Suppressor macrophage treated with lipopolysaccharide for 1 hour (primary cell): Measurements from ENCODE around the gene SDR39U1.
A peak's percentile ranks its signal among the peaks of the same experiment; 100 is the strongest.

Experiments
- DNase-seq, 3 donors: peaks; one replicate each; pipeline ENCODE4 v3.0.0-alpha.2; 2020 to 2022

The SDR39U1 gene

DNA sequence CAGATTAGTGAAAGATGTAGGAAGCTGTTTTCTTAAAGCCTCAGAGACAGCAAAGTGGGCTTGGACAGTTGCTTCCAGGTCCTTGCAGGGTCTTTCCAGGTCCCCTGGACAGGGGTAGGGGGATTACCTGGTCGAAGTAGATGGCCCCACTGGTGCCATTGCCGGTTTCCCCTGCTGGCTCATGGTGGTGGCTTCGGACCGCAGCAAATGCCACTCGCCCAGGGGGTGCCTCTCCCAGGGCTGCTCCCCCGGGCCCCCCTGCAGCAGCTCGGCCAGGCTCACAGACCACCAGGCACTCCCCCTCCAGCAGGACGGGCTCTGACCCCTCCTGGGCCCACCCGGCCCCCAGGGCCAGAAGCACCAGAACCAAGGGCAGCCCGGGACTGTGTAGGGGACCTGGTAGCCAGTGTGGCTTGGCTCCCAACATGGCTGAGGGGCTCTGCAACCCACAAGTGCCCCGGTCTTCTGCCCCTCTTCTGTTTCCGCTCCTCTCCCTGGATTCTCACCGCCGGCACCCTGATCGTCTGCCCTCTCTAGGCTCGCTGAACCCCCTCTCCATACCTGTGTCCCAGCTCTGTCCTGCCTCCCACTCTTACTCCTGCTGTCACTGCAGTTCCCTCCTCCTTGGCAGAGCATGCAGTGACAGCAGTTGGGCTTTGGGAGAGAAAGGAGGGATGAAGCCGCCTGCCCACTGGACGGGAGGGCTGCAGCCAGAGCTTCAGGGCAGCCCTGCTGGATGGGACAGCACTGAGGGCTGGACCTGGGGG is 13.8 kb downstream of the SDR39U1 start:
- no peak for DNase-seq

DNA sequence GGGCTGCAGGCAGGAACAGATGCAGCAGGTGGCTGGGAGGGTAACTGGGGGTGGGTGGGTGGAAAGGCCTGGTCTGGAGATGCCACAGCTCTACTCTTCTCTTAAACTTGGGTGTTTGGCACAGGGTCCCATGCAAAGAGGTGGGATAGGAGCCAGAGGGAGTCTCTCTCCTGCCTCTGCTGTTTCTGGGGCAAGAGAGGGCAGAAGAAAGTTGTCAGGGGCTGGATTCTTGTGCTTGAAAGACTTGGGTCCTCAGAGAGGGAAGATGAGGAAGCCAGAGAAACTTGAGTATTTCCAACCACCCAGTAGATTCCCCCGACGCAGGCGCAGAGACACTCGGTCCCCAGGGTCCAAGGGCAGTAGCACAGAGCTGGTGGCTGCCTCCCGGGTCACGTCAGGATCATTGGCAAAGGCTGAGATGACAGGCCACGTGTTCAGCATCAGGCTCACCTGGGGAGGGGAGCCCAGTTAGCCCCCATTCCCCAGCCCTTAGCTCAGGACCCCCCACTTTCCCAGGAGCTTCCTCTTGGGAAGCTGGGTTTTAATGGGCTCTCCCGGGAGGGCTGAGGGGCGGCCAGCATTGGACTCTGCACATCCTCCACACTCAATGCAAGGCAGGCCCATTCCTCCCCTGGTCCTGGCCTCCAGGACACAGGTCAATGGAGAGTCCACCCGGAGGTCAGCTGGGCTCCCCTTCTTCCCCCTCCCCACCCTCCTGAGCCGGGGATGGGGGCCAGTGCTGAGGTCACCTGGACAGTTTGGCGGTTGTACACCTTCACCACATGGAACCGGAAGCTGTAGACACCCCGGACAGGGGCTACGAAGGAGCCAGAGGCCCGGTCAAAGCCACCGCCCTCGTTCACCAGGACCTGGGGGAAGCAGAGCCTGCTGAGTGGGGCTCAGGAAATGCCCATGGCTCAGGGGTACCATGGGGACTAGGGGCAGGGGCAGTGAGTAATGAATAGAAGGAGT is 14.8 kb downstream of the SDR39U1 start:
- no peak for DNase-seq

- no peak for DNase-seq
These were observed 15.6 kb downstream of the SDR39U1 start for GRCh38 chr14:24426912-24427536.

DNA sequence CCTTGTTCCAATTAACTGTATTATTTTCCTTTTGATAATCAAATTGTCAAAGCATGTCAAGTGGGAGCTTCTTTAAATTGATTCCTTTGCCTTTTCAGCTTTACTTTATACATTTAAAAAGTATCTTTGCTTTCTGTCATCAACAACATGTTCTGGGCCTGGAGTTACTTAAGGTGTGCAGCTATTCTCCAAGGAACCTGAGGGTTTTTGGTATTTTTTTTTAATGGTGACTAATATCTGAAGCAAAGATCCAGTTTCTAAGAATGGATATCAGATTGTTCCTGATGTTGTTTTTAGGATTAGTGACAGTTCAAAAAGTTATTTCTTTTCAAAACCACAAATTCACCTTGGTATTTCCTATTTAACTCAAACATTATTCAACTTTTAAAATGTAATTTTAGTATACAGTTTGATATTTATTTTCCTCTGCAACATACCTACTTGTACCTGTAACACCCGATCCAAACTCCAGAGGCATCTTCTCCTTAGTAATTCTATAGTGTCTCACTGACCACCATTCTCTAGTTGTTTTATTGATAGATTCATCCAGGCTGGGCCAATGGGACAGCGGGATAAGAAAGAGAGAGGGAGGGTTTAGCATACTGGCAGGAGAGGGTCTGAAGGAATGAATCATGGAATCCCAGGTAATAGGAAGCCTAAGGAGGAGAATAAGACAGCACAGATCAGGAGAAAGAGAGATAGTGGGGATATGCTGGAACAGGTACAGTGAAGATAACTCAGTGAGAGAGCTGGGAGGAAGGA is 16.2 kb downstream of the SDR39U1 start:
- DNase-seq, result no peak

DNA sequence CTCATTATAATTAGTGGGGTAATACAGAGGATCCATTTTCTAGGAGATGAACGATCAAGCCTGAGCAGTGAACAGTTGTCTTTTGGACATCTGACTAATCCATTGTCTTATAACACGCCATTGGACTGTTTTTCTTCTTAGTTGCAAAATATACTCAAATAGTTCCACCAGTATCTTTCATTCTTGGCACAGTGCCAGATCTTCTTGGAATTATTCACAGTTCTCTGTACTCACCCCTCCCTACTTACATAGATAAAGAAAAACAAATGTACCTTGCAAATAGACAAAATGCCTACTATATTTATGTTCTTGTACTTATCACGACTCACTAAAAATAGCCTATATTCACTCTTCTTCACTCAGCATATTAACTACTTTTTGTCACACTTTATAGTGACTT is 16.9 kb downstream of the SDR39U1 start:
- peak; percentile 31 to 58 (median 57) for DNase-seq

GRCh38 chr14:24422694-24423601 is 19.6 kb downstream of the SDR39U1 start:
- no peak for DNase-seq

DNA sequence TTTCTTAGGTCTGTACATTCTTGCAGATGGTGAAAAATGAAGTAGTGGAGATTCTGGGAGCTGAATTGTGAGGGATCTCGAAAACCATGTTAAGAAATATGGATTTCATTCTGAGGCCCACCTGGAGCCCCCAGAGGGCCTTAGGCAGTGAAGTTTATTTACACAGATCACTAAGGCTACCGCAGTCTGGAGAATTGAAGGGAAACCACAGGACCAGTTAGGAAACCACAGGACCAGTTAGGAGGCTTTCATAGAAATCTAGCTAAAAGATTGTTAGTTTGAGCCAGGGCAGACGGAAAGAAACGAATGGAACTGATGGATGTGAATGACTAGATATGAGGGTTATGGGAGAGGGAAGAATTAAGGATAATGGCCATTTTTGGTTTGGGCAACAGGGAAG is 20.3 kb downstream of the SDR39U1 start:
- DNase-seq, result no peak

GRCh38 chr14:24418492-24418873 is 24.1 kb downstream of the SDR39U1 start:
- no peak for DNase-seq

- DNase-seq, result no peak
These were observed 24.6 kb downstream of the SDR39U1 start for GRCh38 chr14:24417832-24418491.

- no peak for DNase-seq
These were observed 25.5 kb downstream of the SDR39U1 start for GRCh38 chr14:24416932-24417619.

DNA sequence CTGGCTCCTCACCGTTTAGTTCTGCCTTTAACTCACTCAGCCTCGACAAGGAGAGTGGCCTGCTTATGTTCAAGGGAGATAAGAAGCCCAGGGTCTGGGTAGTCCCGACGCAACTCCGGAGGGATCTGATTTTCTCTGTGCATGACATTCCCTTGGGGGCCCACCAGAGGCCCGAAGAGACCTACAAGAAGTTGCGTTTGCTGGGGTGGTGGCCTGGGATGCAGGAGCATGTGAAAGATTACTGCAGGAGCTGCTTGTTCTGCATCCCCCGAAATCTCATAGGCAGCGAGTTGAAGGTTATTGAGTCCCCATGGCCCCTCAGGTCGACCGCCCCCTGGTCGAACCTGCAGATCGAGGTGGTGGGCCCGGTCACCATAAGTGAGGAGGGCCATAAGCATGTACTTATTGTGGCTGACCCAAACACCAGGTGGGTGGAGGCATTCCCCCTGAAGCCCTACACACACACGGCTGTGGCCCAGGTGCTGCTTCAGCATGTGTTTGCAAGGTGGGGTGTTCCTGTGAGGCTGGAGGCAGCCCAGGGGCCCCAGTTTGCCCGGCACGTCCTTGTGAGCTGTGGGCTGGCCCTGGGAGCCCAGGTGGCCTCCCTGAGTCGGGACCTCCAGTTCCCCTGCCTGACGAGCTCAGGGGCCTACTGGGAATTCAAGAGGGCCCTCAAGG is 26.2 kb downstream of the SDR39U1 start:
- no peak for DNase-seq

GRCh38 chr14:24415421-24416253 is 26.9 kb downstream of the SDR39U1 start:
- no peak for DNase-seq

GRCh38 chr14:24414732-24415420 is 27.7 kb downstream of the SDR39U1 start:
- DNase-seq, result no peak

DNA sequence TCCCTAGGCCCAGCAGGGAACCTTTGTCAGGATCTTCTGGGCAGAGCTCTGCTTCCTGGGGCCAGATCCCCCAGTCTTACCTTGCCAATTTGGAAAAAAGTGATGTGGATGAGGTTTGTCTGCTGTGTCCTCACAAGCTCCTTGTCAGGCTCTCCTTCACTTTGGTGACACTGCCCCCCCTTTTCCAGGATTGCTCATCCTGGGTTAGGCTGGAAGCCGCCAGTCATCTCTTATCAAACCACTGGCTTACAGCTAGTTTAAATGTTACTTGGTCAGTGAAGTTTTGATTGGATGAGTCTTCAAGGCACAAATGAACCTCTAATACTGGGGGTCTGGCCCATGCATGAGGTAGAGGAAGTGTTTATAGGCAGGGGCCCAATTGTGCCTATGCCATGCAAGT is 28.5 kb downstream of the SDR39U1 start:
- no peak for DNase-seq

GRCh38 chr14:24411443-24412389 is 30.9 kb downstream of the SDR39U1 start:
- DNase-seq, result peak; percentile 67 to 75 (median 75)

DNA sequence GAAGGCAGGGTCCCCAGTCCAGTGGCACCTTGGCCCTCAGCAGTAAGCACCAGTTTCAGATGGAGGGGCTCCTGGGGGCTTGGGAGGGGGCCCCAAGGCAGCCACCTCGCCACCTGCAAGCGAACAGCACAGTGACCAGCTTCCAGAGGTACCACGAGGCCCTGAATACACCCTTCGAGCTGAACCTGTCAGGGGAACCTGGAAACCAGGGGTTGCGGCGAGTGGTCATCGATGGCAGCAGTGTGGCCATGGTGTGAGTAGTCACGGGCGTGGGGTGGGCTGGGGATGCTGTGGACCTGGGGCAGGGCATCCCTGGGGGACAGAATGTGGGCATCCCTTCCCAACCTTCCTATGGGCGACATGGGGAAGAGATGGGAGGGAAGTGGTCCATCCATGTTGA is 32.6 kb downstream of the SDR39U1 start:
- no peak for DNase-seq

- DNase-seq, result no peak
These were observed 33.4 kb downstream of the SDR39U1 start for GRCh38 chr14:24409192-24409591.
